K562 (cell line): Measurements from ENCODE around the gene MYL3. TPM values are rescaled to one million over a fixed set of nuclear protein-coding genes. Genes with fewer than 3 reads are reported as not detected.
"Not testable (repeated sequence)": the region's sequence is repeated elsewhere in the genome, so short reads cannot be mapped to it uniquely, and the experiment has no call there.

Experiments
- ATAC-seq: fragments of 200-7000 bp; cut with Tn5 transposase; 3 replicates; pipeline ENCODE4 v1.9.1; 2020; ENCODE audit warnings: moderate library complexity
- BruUV-seq: library from RNA; stranded (reverse); fragments of 400-500 nt; replicated peaks from 2 replicates; lab custom pipeline; 2021; lab: Mats Ljungman, UMichigan
- CTCF ChIA-PET: fragments of 300-600 bp; formaldehyde crosslinking; extraction: SDS; loops from one replicate; lab custom pipeline; 2021; ENCODE audit warnings: low intra/inter-chr PET ratio; lab: Yijun Ruan, JAX
- POLR2A ChIA-PET: fragments of 300-600, 350-650 bp; sonication (Branson Sonifier 250); formaldehyde crosslinking; extraction: SDS; loops from one replicate; lab custom pipeline; 2021; ENCODE audit warnings: antibody characterized with exemption, inconsistent platforms; lab: Yijun Ruan, JAX
- DNase-seq, 4 experiments: peaks; one replicate each; pipeline versions ENCODE4 v3.0.0 to v3.0.0-alpha.2; 2011 to 2018; ENCODE audit warnings: low spot score in 3 of 4, mixed read lengths in 3 of 4; ENCODE audit errors: extremely low read depth in 1 of 4
- FAIRE-seq: peaks from 2 replicates; lab custom pipeline; 2011; peaks lifted over from hg19 to GRCh38; lab: Jason Lieb, UNC
- H2AFZ ChIP-seq: 2 replicates; pipeline ENCODE4 v1.6.0; 2011; ENCODE audit warnings: low read depth, low read length, control low read depth, inconsistent platforms
- H3K27ac ChIP-seq: fragments of 200-600 bp; 3 replicates; pipeline ENCODE4 v1.8.0; 2011; ENCODE audit warnings: low read depth, mild to moderate bottlenecking, control low read depth, inconsistent platforms, low read length, moderate library complexity, mixed read lengths; ENCODE audit errors: extremely low read depth
- H3K27me3 ChIP-seq, 2 experiments: fragments of 300-600 bp in 1 of 2; 2 replicates in 1 of 2; 3 replicates in 1 of 2; pipeline versions ENCODE4 v1.6.0 to v1.8.0; 2011; ENCODE audit warnings: inconsistent platforms in 2 of 2, low read length in 2 of 2, mild to moderate bottlenecking in 1 of 2, mixed read lengths in 1 of 2, moderate library complexity in 1 of 2; ENCODE audit not compliant: control insufficient read depth in 2 of 2, insufficient read depth in 2 of 2
- H3K36me3 ChIP-seq: fragments of 300-600 bp; 3 replicates; pipeline ENCODE4 v1.8.0; 2011; ENCODE audit warnings: mild to moderate bottlenecking, low read length, inconsistent platforms; ENCODE audit not compliant: control insufficient read depth, insufficient read depth
- H3K4me1 ChIP-seq, 2 experiments: fragments of 200-600 bp in 1 of 2; replicated peaks in 1 of 2; 2 replicates in 1 of 2; 3 replicates in 1 of 2; pipeline versions ENCODE4 v1.5.1 to v1.8.0; 2011; ENCODE audit warnings: inconsistent platforms in 2 of 2, low read length in 2 of 2, mild to moderate bottlenecking in 1 of 2, mixed read lengths in 1 of 2, moderate library complexity in 1 of 2; ENCODE audit not compliant: control insufficient read depth in 2 of 2, insufficient read depth in 2 of 2
- H3K4me2 ChIP-seq: 2 replicates; pipeline ENCODE4 v1.6.1; 2011; ENCODE audit warnings: low read length, control low read depth, inconsistent platforms, mixed read lengths; ENCODE audit not compliant: insufficient read depth
- H3K4me3 ChIP-seq: fragments of 200-600 bp; sonication (generic), shearing (Covaris generic); 2 replicates; pipeline ENCODE4 v1.5.1; 2016; ENCODE audit warnings: control low read depth, inconsistent platforms
- H3K79me2 ChIP-seq: fragments of 200-600 bp; 3 replicates; pipeline ENCODE4 v1.8.0; 2011; ENCODE audit warnings: low read length, inconsistent platforms; ENCODE audit not compliant: control insufficient read depth, insufficient read depth
- H3K9ac ChIP-seq, 2 experiments: 2 replicates each; pipeline versions ENCODE4 v1.6.0 to v1.6.1; 2011; ENCODE audit warnings: low read depth in 2 of 2, low read length in 2 of 2, control low read depth in 1 of 2, inconsistent platforms in 1 of 2, mild to moderate bottlenecking in 1 of 2, mixed read lengths in 1 of 2; ENCODE audit not compliant: insufficient read depth in 1 of 2
- H3K9me1 ChIP-seq: one replicate; pipeline ENCODE4 v1.6.0; 2011; ENCODE audit warnings: inconsistent platforms, mild to moderate bottlenecking, low read length, moderate library complexity; ENCODE audit not compliant: control insufficient read depth, insufficient read depth
- H3K9me3 ChIP-seq: replicated peaks from 2 replicates; pipeline ENCODE4 v1.5.1; 2011; ENCODE audit warnings: low read depth, low read length, inconsistent platforms; ENCODE audit not compliant: control insufficient read depth, insufficient read depth
- H4K20me1 ChIP-seq: replicated peaks from 2 replicates; pipeline ENCODE4 v1.6.1; 2011; ENCODE audit warnings: low read length, inconsistent platforms, mixed read lengths; ENCODE audit not compliant: control insufficient read depth, insufficient read depth
- BMI1 ChIP-seq: fragments of 150-350 bp; IDR thresholded peaks from 2 replicates; pipeline ENCODE4 v1.6.1; 2014; ENCODE audit warnings: low read length
- ZC3H11A ChIP-seq: IDR thresholded peaks from 2 replicates; pipeline ENCODE4 v1.6.1; 2012; ENCODE audit warnings: low read depth, low read length, improper control_type of control experiment
- ZFP36 ChIP-seq: fragments of 150-350 bp; IDR thresholded peaks from 2 replicates; pipeline ENCODE4 v1.6.1; 2018; ENCODE audit warnings: low read length, low read depth; ENCODE audit not compliant: partially characterized antibody
- ZNF785 ChIP-seq: fragments of 250-450 bp; sonication (Bioruptor Pico); IDR thresholded peaks from 2 replicates; pipeline ENCODE4 v1.4.0; 2020; ENCODE audit warnings: mild to moderate bottlenecking
- WGBS: fragments of 100-300 bp; shearing (Covaris generic); methylation state at CpG from one replicate; pipeline ENCODE4 v1.1.6; 2016; ENCODE audit warnings: low coverage, mixed read lengths; ENCODE audit not compliant: insufficient coverage; ENCODE audit errors: missing lambda C conversion rate; 5-methylcytosine and 5-hydroxymethylcytosine counted together
- in situ Hi-C: fragments of 300-500 bp; cut with MboI; formaldehyde crosslinking; loops from 4 replicates; pipeline ENCODE4 v1.15.0; 2018; ENCODE audit warnings: inconsistent platforms, mixed read lengths
- intact Hi-C: fragments of 100-400 bp; cut with micrococcal nuclease; formaldehyde crosslinking; loops from 2 replicates; pipeline ENCODE4 v1.14.2; 2022
- polyA plus RNA-seq, 8 experiments: library from polyadenylated mRNA; depleted of rRNA in 4 of 8; stranded (reverse) in 5 of 8; unstranded in 3 of 8; fragments of >200 nt; fragmentation: Nextera tagmentation in 2 of 8; fragmentation: Illumina TruSeq in 1 of 8; extraction: Ambion mirVana in 2 of 8; extraction: Trizol in 1 of 8; gene quantifications; 2 replicates each; pipeline versions ENCODE4 v1.2.1 to v1.2.3, GENCODE V29; 2011 to 2014; ENCODE audit warnings: inconsistent platforms in 1 of 8, missing spikeins in 1 of 8
- total RNA-seq, 7 experiments: library from RNA; depleted of rRNA in 6 of 7; stranded (reverse); fragments of >200 nt in 6 of 7; fragmentation: Illumina TruSeq in 2 of 7; extraction: Trizol in 2 of 7; gene quantifications; 2 replicates each; pipeline versions ENCODE4 v1.2.1 to v1.2.3, GENCODE V29; 2011 to 2021; ENCODE audit warnings: low replicate concordance in 1 of 7
- TF ChIP-seq, protein P1 (sequence below): IDR thresholded peaks from 2 replicates; pipeline ENCODE4 v1.6.1; 2011; ENCODE audit not compliant: insufficient read length; ENCODE audit errors: extremely low read depth

Gene MYL3
- total and polyA plus RNA-seq, 9 of the 15 experiments (the other 6 are each of a cell fraction or from before 2014, with no cell fraction given) = 0.14 to 0.45 TPM; not detected in 7

DNA sequence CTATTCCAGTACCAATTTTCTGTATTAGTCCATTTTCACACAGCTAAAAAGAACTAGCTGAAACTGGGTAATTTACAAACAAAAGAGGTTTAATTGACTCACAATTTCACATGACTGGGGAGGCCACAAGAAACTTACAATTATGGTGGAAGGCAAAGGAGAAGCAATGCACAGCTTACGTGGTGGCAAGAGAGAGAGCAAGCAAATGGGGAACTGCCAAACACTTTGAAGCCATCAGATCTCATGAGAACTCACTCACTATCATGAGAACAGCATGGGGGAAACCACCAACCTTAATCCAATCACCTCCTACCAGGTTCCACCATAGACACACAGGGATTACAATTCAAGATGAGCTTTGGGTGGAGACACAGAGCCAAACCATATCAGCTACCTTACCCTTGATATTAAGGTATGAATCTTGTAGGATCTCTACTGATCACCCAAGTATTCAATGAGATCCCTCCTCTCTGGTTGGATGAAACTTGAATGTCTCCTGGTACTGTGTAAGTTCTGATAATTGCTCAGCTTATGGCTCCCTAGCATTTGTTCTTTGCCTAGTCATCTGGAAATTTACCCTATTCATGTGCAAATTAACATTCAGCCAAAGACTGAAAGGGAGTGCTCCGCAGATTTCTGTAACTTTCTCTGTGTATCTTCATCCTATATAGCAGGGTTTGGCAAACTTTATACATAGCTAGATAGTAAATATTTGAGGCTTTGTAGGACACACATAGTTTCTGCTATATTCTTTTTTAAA is 38.9 kb downstream of the MYL3 start:
- Histone ChIP-seq H3K9ac (no peak overlapping the region), H3K4me1 (no peaks in the 10 kb centered on the region), H3K27me3 (peaks cover 0 to 3% of the 10 kb centered on the region in 2 experiments; a peak in 1 of 5 replicates), H3K9me1 (no peaks in the 10 kb centered on the region), H3K79me2 (no peaks in the 10 kb centered on the region), H2AFZ (no peak overlapping the region), H4K20me1 (no peaks in the 10 kb centered on the region), H3K36me3 (no peaks in the 10 kb centered on the region), H3K27ac (no peak overlapping the region), H3K4me3 (no peak overlapping the region), H3K4me2 (no peak overlapping the region), H3K9me3 (0 out of 2 replicates have a peak, but pooled peaks cover 2% of the 10 kb centered on the region)
- no peak for DNase-seq
- no peak for FAIRE-seq
- ATAC-seq = no peak
- ChIA-PET CTCF (interaction anchor here (0.6 kb wide), 1 partner anchor 36 kb away, joined by 4 read pairs; no protein-coding TSS in a partner anchor), POLR2A (interaction anchor here (0.7 kb wide), 1 partner anchor 1684 kb away, joined by 4 read pairs; no protein-coding TSS in a partner anchor)
- 0% methylated on average over 2 of the region's 2 CpGs for WGBS
- intact Hi-C loops = no loop called here
- BruUV-seq = no TSS peak
- in situ Hi-C loops = no loop called here
- TF ChIP-seq, protein P1, sequence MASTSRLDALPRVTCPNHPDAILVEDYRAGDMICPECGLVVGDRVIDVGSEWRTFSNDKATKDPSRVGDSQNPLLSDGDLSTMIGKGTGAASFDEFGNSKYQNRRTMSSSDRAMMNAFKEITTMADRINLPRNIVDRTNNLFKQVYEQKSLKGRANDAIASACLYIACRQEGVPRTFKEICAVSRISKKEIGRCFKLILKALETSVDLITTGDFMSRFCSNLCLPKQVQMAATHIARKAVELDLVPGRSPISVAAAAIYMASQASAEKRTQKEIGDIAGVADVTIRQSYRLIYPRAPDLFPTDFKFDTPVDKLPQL = no peak
- TF ChIP-seq BMI1 (no peak), ZC3H11A (no peak), ZNF785 (CRISPR knock-in tag) (no peak)

DNA sequence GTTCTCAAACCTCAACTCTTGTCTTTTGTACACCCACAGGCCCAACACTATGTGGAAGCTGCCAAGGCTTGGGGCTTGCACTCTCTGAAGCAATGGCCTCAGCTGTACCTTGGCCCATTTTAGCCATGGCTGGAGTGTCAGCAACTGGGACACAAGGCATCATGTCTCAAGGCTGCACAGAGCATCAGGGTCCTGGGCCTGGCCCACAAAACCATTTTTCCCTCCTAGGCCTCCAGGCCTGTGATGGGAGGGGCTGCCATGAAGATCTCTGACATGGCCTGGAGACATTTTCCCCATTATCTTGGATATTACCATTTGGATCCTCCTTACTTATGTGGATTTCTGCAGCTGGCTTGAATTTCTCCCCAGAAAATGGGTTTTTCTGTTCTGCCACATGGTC is 39.9 kb downstream of the MYL3 start:
- intact Hi-C loops, POLR2A ChIA-PET: not testable (repeated sequence)

More for the DNA sequence above, 39.9 kb downstream of the MYL3 start:
- H4K20me1 ChIP-seq, ATAC-seq, H3K36me3 ChIP-seq, H3K4me3 ChIP-seq, H3K27ac ChIP-seq, H3K9me1 ChIP-seq, in situ Hi-C loops, DNase-seq, H3K9me3 ChIP-seq, H3K79me2 ChIP-seq, FAIRE-seq, H3K27me3 ChIP-seq, CTCF ChIA-PET, H3K9ac ChIP-seq, BruUV-seq, H2AFZ ChIP-seq, H3K4me2 ChIP-seq, H3K4me1 ChIP-seq: not testable (repeated sequence)
- peak; percentile 56 for TF ChIP-seq ZFP36
